SJCRH30 (cell line): ENCODE data around the gene HCK. TPM values are rescaled to one million over a fixed set of nuclear protein-coding genes. Genes with fewer than 3 reads are reported as not detected.

Source experiments
- DNase-seq, 2 experiments: peaks; one replicate each; pipeline ENCODE4 v3.0.0-alpha.2; 2015 to 2020
- H3K27ac ChIP-seq: fragments of 250-450 bp; sonication (Bioruptor Pico); 2 replicates; pipeline ENCODE4 v1.5.1; 2020; ENCODE audit warnings: mild to moderate bottlenecking, moderate library complexity
- H3K27me3 ChIP-seq: fragments of 250-450 bp; sonication (Bioruptor Pico); 2 replicates; pipeline ENCODE4 v1.5.1; 2020; ENCODE audit warnings: mild to moderate bottlenecking, moderate library complexity
- H3K36me3 ChIP-seq: fragments of 250-450 bp; sonication (Bioruptor Pico); 2 replicates; pipeline ENCODE4 v1.5.1; 2020; ENCODE audit warnings: mild to moderate bottlenecking, moderate library complexity
- H3K4me1 ChIP-seq: fragments of 250-450 bp; sonication (Bioruptor Pico); 2 replicates; pipeline ENCODE4 v1.5.1; 2020; ENCODE audit warnings: mild to moderate bottlenecking, moderate library complexity
- H3K4me3 ChIP-seq: fragments of 250-450 bp; sonication (Bioruptor Pico); 2 replicates; pipeline ENCODE4 v1.5.1; 2020; ENCODE audit warnings: mild to moderate bottlenecking, moderate library complexity
- H3K9me3 ChIP-seq: fragments of 250-450 bp; sonication (Bioruptor Pico); replicated peaks from 2 replicates; pipeline ENCODE4 v1.5.1; 2020; ENCODE audit warnings: mild to moderate bottlenecking, moderate library complexity
- total RNA-seq: library from RNA; depleted of rRNA; stranded (reverse); fragments of >200 nt; shearing (Covaris generic); gene quantifications from 2 replicates; pipeline ENCODE4 v1.2.3, GENCODE V29; 2014

Gene HCK
- total RNA-seq, 1 experiment from 2014 or later = not detected

DNA sequence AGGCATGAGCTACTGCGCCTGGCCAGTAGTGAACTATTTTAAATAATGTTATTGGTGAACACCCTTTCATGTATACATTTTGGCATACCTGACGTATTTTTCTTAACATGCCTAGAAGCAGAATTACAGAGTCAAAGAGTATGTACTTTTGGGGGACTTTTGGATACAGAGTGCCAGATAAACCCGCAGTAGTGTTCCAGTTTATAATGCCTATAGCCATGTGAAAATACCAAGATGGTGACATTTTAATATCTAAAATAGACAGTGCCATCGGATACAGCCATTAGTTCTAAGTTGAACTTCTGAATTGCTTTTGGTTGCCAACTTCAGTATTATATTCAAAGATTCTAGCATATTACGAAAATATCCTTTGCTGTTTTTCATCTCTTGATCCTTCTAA, 77.8 kb downstream of the HCK start:
- Histone ChIP-seq H3K27ac (no peak overlapping the region), H3K9me3 (no peaks in the 10 kb centered on the region), H3K4me3 (no peak overlapping the region), H3K27me3 (no peaks in the 10 kb centered on the region), H3K4me1 (no peaks in the 10 kb centered on the region), H3K36me3 (peaks cover 11% of the 10 kb centered on the region)
- no peak for DNase-seq

DNA sequence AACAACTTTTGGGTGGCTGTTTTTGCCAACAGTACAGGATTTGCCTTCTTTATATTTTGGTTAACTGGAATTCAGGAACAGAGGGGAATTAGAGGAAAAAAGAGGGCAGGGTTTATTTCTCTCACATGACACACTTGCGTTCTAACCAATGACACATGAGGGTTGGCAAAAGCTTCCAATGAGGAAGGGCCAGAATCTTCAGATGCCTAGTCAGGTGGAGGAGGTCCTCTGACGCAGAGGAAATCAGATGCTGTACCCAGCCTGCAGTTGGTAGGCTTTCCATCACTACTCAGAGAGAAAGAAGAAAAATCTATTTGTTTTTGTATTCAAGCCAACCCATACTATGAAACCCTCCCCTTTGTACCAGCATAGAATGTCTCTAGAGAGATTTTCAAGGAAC, 78.3 kb downstream of the HCK start:
- no peak for DNase-seq
- no peaks in the 10 kb centered on the region for H3K27me3 ChIP-seq
- no peak overlapping the region for H3K27ac ChIP-seq
- H3K9me3 ChIP-seq = no peaks in the 10 kb centered on the region
- H3K4me3 ChIP-seq = no peak overlapping the region
- peaks cover 6% of the 10 kb centered on the region for H3K36me3 ChIP-seq
- no peaks in the 10 kb centered on the region for H3K4me1 ChIP-seq

DNA sequence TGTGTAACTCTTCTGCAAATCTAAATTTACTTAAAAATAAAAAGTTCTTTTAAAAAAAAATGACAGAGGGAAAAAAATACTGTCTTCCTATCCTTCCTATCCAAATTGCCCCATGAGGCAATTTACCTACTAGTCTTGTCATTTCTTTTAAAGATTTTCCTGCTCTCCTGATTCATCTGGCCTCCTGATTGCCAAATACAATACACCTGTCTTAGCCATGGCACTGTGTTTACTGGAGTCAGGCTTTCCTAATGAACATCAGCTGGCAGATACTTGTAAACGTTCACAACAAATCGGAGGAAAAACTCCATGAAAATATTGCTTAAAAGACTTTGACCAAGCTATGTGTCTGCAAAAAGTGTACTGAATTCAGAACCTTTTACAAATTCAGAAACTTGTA, 78.9 kb downstream of the HCK start:
- Histone ChIP-seq H3K4me1 (no peaks in the 10 kb centered on the region), H3K27me3 (no peaks in the 10 kb centered on the region), H3K27ac (no peak overlapping the region), H3K36me3 (peaks cover 8% of the 10 kb centered on the region), H3K9me3 (no peaks in the 10 kb centered on the region), H3K4me3 (no peak overlapping the region)
- no peak for DNase-seq

DNA sequence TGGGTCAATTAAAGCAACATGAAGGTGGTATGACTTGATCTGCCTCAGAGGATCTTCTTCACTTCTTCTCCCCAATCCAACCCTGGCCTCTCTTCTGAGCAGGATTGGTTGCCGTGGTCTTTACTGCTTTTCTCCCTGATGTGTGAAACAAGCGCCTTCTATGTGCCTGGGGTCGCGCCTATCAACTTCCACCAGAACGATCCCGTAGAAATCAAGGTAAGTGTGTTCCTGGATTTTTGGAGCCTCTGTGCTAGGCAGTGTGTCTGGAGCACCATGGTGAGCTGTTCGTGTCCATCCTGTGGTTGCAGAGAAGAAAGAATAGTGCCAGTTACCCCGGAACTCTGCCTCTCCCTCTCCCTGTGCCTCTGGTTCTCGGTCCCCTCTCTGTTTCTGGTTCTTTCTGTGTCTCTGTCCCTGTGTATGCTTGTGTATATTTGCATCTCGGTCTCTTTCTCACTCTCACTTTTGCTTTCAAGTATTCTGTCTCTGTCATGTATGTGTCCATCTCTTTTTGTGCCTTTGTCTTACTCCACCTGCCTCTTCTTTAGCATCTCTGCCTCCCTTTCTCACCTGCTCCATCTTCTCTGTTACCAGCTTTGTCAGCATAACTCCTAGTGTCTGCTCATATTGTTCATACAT, 81.0 kb downstream of the HCK start:
- Histone ChIP-seq H3K27ac (no peak overlapping the region), H3K4me1 (no peaks in the 10 kb centered on the region), H3K4me3 (no peak overlapping the region), H3K9me3 (no peaks in the 10 kb centered on the region), H3K36me3 (peaks cover 20% of the 10 kb centered on the region; the same call in 1 of the 2 replicates), H3K27me3 (no peaks in the 10 kb centered on the region)
- no peak for DNase-seq

DNA sequence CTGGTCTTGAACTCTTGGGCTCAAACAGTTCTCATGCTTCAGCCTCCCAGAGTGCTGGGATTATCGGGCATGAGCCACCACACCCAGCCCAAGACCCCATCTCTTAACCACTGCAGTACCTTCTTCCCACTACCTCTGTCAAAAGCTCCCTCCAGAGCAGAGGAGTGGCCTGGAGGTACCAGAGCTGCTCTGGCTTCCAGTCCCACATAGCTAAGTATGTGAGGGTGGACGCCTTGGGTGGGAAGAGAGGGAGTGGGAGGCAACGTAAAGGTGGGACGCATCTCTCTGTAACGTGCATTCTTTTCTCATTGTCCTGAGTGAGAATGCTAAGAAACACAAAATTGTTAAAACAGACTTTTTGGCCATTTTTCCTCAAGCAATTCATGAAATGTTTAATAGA, 82.0 kb downstream of the HCK start:
- Histone ChIP-seq H3K9me3 (no peaks in the 10 kb centered on the region), H3K27ac (no peak overlapping the region), H3K36me3 (peaks cover 20% of the 10 kb centered on the region; the same call in 1 of the 2 replicates), H3K27me3 (no peaks in the 10 kb centered on the region), H3K4me1 (no peaks in the 10 kb centered on the region), H3K4me3 (no peak overlapping the region)
- no peak for DNase-seq

DNA sequence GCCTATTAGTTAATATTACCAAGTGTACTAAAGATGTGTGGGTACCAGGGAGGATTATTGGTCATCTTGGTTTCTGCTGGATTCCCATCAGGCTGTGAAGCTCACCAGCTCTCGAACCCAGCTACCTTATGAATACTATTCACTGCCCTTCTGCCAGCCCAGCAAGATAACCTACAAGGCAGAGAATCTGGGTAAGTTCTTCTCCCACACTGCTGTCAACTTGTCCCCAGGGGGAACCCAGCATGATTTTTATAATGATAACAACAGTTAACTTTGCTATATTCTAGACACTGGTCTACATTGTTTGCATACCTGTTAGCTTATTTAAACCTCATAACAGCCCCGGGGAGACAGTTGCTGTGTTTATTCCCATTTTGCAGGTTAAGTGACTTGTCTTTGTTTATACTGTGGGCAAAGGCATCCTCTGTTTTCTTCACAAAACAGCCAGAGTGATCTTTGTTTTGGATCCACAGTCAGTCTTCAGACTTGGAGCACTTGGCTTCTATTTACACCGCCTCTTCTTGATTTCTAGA, 84.0 kb downstream of the HCK start:
- no peaks in the 10 kb centered on the region for H3K27me3 ChIP-seq
- H3K9me3 ChIP-seq = no peaks in the 10 kb centered on the region
- peaks cover 30% of the 10 kb centered on the region for H3K36me3 ChIP-seq
- no peak for DNase-seq
- H3K27ac ChIP-seq = no peak overlapping the region
- no peaks in the 10 kb centered on the region for H3K4me1 ChIP-seq
- no peak overlapping the region for H3K4me3 ChIP-seq

DNA sequence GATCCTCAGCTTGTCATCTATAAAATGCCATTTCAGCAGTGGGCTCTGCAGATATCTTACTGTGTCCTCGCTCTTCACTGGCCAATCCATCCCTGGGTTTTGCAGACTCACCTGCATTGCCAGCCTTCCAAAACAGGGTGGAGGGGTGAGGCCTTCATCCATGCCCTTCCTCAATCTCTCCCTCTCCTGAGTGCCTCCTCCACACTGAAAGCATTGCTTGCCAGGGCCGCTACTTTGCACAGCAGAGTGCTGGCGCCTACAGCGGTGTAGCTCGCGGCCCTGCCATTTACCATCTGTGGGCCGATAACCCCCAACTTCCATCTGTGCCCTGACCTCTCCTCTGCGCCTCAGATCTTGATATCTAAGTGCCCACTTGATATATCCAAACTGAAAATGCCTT, 86.9 kb downstream of the HCK start:
- Histone ChIP-seq H3K36me3 (peaks cover 47% of the 10 kb centered on the region), H3K27ac (no peak overlapping the region), H3K4me1 (no peaks in the 10 kb centered on the region), H3K4me3 (no peak overlapping the region), H3K27me3 (no peaks in the 10 kb centered on the region), H3K9me3 (no peaks in the 10 kb centered on the region)
- no peak for DNase-seq

DNA sequence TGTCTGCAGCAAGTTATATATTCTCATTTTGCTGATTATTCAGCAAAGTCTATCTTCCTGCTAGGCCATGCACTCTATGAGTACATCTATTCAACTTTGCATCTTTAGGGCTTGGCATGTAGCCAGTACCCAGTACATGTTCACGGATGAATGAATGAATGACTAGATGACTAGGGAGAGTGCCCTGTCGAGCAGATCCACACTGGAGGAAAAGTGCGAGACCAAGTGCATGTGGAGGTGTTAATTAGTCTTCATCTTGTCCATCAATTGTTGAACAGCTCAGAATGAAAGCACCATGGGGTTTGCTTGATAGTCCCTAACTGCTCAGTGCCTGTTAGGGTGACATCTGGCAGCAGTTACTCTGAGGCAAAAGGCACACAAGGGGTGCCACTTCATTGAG, 87.9 kb downstream of the HCK start:
- DNase-seq = no peak
- no peak overlapping the region for H3K27ac ChIP-seq
- H3K4me3 ChIP-seq = no peak overlapping the region
- H3K4me1 ChIP-seq = no peaks in the 10 kb centered on the region
- H3K36me3 ChIP-seq = peaks cover 56% of the 10 kb centered on the region
- no peaks in the 10 kb centered on the region for H3K9me3 ChIP-seq
- H3K27me3 ChIP-seq = no peaks in the 10 kb centered on the region

DNA sequence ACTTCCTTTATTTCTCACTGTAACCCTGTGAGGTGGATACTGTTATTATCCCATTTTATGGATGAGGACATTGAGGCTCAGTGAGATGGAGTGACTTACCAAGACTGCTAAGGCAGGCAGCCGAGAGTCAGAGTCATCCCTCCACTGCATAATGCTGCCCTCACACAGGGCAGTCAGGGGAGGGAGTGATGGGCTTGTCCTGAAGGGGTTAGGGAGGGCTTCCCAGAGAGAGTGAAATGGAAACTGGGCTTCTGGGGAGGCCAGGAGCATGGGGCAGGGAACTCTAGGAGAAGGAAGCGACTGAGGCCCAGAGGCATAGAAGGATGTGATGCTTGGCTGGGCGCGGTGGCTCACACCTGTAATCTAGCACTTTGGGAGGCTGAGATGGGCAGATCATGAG, 88.6 kb downstream of the HCK start:
- H3K9me3 ChIP-seq = no peaks in the 10 kb centered on the region
- no peaks in the 10 kb centered on the region for H3K27me3 ChIP-seq
- H3K36me3 ChIP-seq = peaks cover 61% of the 10 kb centered on the region
- H3K27ac ChIP-seq = no peak overlapping the region
- DNase-seq = no peak
- H3K4me1 ChIP-seq = no peaks in the 10 kb centered on the region
- no peak overlapping the region for H3K4me3 ChIP-seq

DNA sequence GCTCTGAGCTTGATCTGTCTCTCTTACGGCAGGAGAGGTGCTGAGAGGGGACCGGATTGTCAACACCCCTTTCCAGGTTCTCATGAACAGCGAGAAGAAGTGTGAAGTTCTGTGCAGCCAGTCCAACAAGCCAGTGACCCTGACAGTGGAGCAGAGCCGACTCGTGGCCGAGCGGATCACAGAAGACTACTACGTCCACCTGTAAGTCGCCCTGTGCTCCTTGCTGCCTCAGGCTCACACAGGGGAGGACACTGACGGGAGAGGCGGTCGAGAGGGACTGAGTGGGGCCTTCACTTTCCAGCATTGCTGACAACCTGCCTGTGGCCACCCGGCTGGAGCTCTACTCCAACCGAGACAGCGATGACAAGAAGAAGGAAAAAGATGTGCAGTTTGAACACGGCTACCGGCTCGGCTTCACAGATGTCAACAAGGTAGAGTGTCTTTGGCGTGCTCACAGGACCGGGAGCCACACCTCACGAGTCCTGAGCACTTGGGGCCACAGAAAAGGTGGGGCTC, 89.5 kb downstream of the HCK start:
- Histone ChIP-seq H3K9me3 (no peaks in the 10 kb centered on the region), H3K27me3 (no peaks in the 10 kb centered on the region), H3K4me3 (no peak overlapping the region), H3K4me1 (no peaks in the 10 kb centered on the region), H3K36me3 (peaks cover 68% of the 10 kb centered on the region), H3K27ac (no peak overlapping the region)
- DNase-seq = no peak

DNA sequence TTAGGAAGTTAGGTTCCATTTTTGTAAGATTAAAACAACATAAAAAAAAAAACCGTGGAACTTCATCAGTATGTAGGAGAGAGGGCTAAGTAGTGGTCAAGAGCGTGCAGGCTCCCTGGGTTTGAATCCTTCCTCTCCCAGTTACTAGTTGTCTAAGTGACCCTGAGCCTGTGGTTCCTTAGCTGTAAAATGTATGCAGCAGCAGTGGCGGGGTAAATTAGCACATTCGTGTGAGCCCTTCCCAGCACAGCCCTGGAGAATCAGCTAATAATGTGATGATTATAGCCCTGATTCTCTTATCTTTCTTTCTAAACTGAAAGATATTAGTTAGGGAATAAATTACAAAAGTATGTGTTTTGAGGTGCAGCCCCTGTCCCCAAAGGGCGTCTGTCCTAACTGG, 90.0 kb downstream of the HCK start:
- Histone ChIP-seq H3K36me3 (peaks cover 67% of the 10 kb centered on the region), H3K4me1 (no peaks in the 10 kb centered on the region), H3K9me3 (no peaks in the 10 kb centered on the region), H3K27ac (no peak overlapping the region), H3K27me3 (no peaks in the 10 kb centered on the region), H3K4me3 (no peak overlapping the region)
- DNase-seq = no peak

DNA sequence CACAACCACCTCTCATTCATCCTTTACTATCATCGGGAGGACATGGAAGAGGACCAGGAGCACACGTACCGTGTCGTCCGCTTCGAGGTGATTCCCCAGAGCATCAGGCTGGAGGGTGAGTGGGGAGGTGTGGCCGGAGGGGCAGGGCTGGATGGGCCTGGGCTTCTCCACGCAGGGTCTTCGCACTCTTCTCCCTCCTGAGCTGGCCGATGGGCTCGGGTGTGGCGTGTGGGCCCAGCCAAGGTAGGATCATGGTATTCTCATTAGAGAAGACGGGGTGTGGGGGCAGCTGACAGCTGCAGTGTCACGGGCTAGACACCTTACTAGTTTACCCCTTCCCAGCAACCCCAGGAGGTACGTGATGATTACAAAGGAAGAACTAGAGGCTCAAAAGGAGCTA, 90.9 kb downstream of the HCK start:
- H3K4me1 ChIP-seq = no peaks in the 10 kb centered on the region
- H3K9me3 ChIP-seq = no peaks in the 10 kb centered on the region
- H3K4me3 ChIP-seq = no peak overlapping the region
- H3K36me3 ChIP-seq = peaks cover 64% of the 10 kb centered on the region
- no peaks in the 10 kb centered on the region for H3K27me3 ChIP-seq
- no peak overlapping the region for H3K27ac ChIP-seq
- no peak for DNase-seq

DNA sequence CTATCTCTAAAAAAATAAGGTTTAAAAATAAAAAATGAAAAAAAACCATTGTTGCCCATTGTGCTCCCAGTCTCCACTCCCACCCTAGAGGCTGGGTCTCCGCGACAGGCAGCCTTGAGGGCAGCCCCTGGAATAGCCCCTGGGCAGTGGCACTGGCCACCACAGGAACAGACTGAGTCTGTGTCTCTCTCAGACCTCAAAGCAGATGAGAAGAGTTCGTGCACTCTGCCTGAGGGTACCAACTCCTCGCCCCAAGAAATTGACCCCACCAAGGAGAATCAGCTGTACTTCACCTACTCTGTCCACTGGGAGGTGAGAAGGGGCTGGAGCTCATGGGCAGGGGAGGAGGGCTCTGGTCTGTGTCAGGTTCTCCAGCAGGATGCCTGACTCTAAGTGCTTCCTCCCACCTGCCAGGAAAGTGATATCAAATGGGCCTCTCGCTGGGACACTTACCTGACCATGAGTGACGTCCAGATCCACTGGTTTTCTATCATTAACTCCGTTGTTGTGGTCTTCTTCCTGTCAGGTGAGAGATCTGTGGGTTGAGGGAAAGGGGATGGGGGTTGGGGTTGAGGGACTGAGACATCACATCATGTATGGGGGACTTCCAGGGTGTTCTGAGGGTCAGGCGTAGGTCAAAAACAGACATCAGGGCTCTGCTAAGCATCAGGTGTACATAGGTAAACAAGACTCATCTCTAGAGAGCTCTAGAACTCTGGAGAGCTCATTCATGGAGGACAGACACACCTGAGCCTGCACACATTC, 93.0 kb downstream of the HCK start:
- DNase-seq = no peak
- H3K36me3 ChIP-seq = peaks cover 70% of the 10 kb centered on the region
- H3K27ac ChIP-seq = no peak overlapping the region
- no peaks in the 10 kb centered on the region for H3K9me3 ChIP-seq
- H3K4me1 ChIP-seq = no peaks in the 10 kb centered on the region
- no peak overlapping the region for H3K4me3 ChIP-seq
- H3K27me3 ChIP-seq = no peaks in the 10 kb centered on the region

DNA sequence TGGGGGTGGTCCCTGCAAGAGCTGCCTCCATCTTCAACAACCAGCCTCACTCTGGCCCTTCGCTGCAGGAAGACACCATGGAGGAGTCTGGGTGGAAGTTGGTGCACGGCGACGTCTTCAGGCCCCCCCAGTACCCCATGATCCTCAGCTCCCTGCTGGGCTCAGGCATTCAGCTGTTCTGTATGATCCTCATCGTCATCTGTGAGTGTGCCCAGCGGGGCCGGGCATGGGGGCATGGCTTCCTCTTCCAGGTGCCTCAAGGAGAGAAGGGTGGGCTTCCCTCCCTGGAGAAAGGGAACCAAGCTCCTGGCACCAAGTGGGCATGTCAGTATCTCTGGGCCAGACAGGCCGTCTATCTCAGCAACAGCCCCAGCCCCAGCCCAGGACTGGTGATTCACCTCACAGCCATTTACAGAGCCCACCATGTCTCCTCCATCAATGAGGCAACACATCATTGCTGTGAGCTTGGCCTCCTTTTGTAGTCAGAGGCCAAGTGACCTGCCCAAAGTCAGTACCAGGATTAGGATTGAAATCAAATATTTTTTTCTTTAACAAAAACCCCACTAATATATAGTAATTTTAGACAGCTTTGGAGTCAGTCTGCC, 97.6 kb downstream of the HCK start:
- H3K36me3 ChIP-seq = peaks cover 58% of the 10 kb centered on the region
- DNase-seq = no peak

DNA sequence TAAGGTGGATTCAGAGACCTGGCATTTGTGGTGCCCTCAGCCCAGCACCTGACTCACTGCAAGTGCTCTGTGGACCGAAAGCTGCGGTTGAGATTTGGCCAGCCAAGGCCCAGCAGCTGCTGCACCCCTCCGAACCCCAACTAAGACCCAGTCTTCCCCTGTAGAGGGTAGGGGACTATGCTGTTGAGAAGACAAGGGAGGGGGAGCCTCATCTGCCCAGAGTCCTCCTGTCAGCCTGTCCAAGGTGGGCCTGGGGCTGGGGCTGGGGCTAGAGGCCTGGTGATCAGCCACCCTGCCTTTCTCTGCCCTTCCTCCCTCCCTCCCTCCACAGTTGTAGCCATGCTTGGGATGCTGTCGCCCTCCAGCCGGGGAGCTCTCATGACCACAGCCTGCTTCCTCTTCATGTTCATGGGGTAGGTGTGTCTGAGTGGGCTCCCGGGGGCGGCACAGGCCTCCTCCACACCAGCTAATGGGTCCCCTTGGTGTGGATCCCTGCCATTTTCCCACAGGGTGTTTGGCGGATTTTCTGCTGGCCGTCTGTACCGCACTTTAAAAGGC, 98.3 kb downstream of the HCK start:
- no peak for DNase-seq

More for the DNA sequence above, 97.6 kb downstream of the HCK start:
- Histone ChIP-seq H3K27ac (no peak overlapping the region), H3K27me3 (no peaks in the 10 kb centered on the region), H3K4me3 (no peak overlapping the region), H3K4me1 (no peaks in the 10 kb centered on the region), H3K9me3 (no peaks in the 10 kb centered on the region)

More for the DNA sequence above, 98.3 kb downstream of the HCK start:
- Histone ChIP-seq H3K4me3 (no peak overlapping the region), H3K9me3 (no peaks in the 10 kb centered on the region), H3K27ac (no peak overlapping the region), H3K4me1 (peaks cover 1% of the 10 kb centered on the region; the same call in 1 of the 2 replicates), H3K36me3 (peaks cover 52% of the 10 kb centered on the region), H3K27me3 (no peaks in the 10 kb centered on the region)
